H9 (cell line): ENCODE results near the gene NEXN. TPM values are rescaled to one million over a fixed set of nuclear protein-coding genes. Genes with fewer than 3 reads are reported as not detected.

Experiments used
- DNase-seq: peaks from one replicate; pipeline ENCODE4 v3.0.0-alpha.2; 2017
- H2AFZ ChIP-seq: one replicate; pipeline ENCODE4 v1.6.1; 2013; ENCODE audit warnings: mild to moderate bottlenecking, low read length, control low read depth, moderate library complexity
- H2AK5ac ChIP-seq: 2 replicates; pipeline ENCODE4 v1.6.1; 2013; ENCODE audit warnings: low read length, control low read depth, mixed read lengths; ENCODE audit not compliant: insufficient read length
- H2BK120ac ChIP-seq: one replicate; pipeline ENCODE4 v1.6.1; 2013; ENCODE audit warnings: low read depth, mild to moderate bottlenecking, low read length, control low read depth, inconsistent platforms; ENCODE audit not compliant: poor library complexity, severe bottlenecking
- H2BK12ac ChIP-seq: 2 replicates; pipeline ENCODE4 v1.6.1; 2013; ENCODE audit warnings: low read length, control low read depth, mixed read lengths, low read depth; ENCODE audit not compliant: insufficient read length
- H2BK15ac ChIP-seq: 2 replicates; pipeline ENCODE4 v1.6.1; 2013; ENCODE audit warnings: low read depth, low read length, control low read depth
- H2BK20ac ChIP-seq: one replicate; pipeline ENCODE4 v1.6.1; 2013; ENCODE audit warnings: low read depth, mild to moderate bottlenecking, low read length, control low read depth, inconsistent platforms; ENCODE audit not compliant: poor library complexity, severe bottlenecking
- H2BK5ac ChIP-seq: 2 replicates; pipeline ENCODE4 v1.6.1; 2013; ENCODE audit warnings: low read length, control low read depth, mixed read lengths; ENCODE audit not compliant: insufficient read length
- H3K14ac ChIP-seq: 2 replicates; pipeline ENCODE4 v1.6.1; 2013; ENCODE audit warnings: low read length, control low read depth; ENCODE audit not compliant: insufficient read depth
- H3K18ac ChIP-seq: 2 replicates; pipeline ENCODE4 v1.6.1; 2013; ENCODE audit warnings: low read depth, mild to moderate bottlenecking, mixed read lengths, low read length, control low read depth; ENCODE audit not compliant: insufficient read length
- H3K23ac ChIP-seq: 2 replicates; pipeline ENCODE4 v1.6.1; 2013; ENCODE audit warnings: low read length, control low read depth, mixed read lengths, low read depth; ENCODE audit not compliant: insufficient read length
- H3K23me2 ChIP-seq: 2 replicates; pipeline ENCODE4 v1.6.1; 2013; ENCODE audit warnings: low read depth, mild to moderate bottlenecking, mixed read lengths, low read length, control low read depth; ENCODE audit not compliant: insufficient read length, poor library complexity, severe bottlenecking
- H3K27ac ChIP-seq: 2 replicates; pipeline ENCODE4 v1.5.1; 2013; ENCODE audit warnings: low read length, control low read depth, mixed read lengths, low read depth; ENCODE audit not compliant: insufficient read length
- H3K27me3 ChIP-seq: 2 replicates; pipeline ENCODE4 v1.6.1; 2013; ENCODE audit warnings: low read length, control low read depth, inconsistent platforms; ENCODE audit not compliant: insufficient read depth
- H3K4ac ChIP-seq: 2 replicates; pipeline ENCODE4 v1.6.1; 2013; ENCODE audit warnings: low read depth, mild to moderate bottlenecking, control low read depth, inconsistent platforms, low read length, moderate library complexity
- H3K4me1 ChIP-seq: 2 replicates; pipeline ENCODE4 v1.6.1; 2013; ENCODE audit warnings: low read length, control low read depth, inconsistent platforms; ENCODE audit not compliant: insufficient read depth
- H3K4me2 ChIP-seq: 2 replicates; pipeline ENCODE4 v1.6.1; 2013; ENCODE audit warnings: low read length, control low read depth, mixed read lengths; ENCODE audit not compliant: insufficient read length, insufficient read depth
- H3K56ac ChIP-seq: 2 replicates; pipeline ENCODE4 v1.6.1; 2013; ENCODE audit warnings: low read depth, mild to moderate bottlenecking, mixed read lengths, low read length, control low read depth; ENCODE audit not compliant: insufficient read length
- H3K79me1 ChIP-seq: 2 replicates; pipeline ENCODE4 v1.6.1; 2013; ENCODE audit warnings: low read depth, mild to moderate bottlenecking, moderate library complexity, low read length, control low read depth, inconsistent platforms; ENCODE audit not compliant: insufficient read depth, poor library complexity, severe bottlenecking
- H3K79me2 ChIP-seq: 2 replicates; pipeline ENCODE4 v1.6.1; 2013; ENCODE audit warnings: low read length, control low read depth, inconsistent platforms; ENCODE audit not compliant: insufficient read depth
- H3K9ac ChIP-seq: 2 replicates; pipeline ENCODE4 v1.6.1; 2013; ENCODE audit warnings: low read length, control low read depth, mixed read lengths; ENCODE audit not compliant: insufficient read length; ENCODE audit errors: extremely low read depth
- H3K9me3 ChIP-seq: one replicate; pipeline ENCODE4 v1.6.1; 2013; ENCODE audit warnings: low read depth, low read length, inconsistent platforms; ENCODE audit not compliant: control insufficient read depth
- H3T11ph ChIP-seq: one replicate; pipeline ENCODE4 v1.6.1; 2013; ENCODE audit warnings: mild to moderate bottlenecking, low read length, control low read depth, inconsistent platforms
- H4K20me1 ChIP-seq: one replicate; pipeline ENCODE4 v1.6.1; 2013; ENCODE audit not compliant: control insufficient read depth, insufficient read length, insufficient read depth
- H4K5ac ChIP-seq: 2 replicates; pipeline ENCODE4 v1.6.1; 2013; ENCODE audit warnings: low read depth, mild to moderate bottlenecking, mixed read lengths, low read length, control low read depth; ENCODE audit not compliant: insufficient read length
- H4K8ac ChIP-seq: replicated peaks from 2 replicates; pipeline ENCODE4 v1.6.1; 2013; ENCODE audit warnings: low read length, control low read depth, mixed read lengths, low read depth; ENCODE audit not compliant: insufficient read length
- H4K91ac ChIP-seq: 2 replicates; pipeline ENCODE4 v1.6.1; 2013; ENCODE audit warnings: low read depth, mild to moderate bottlenecking, moderate library complexity, mixed read lengths, low read length, control low read depth; ENCODE audit not compliant: insufficient read length
- H3K27ac Mint-ChIP-seq, 3 experiments: 2 replicates in 2 of 3; 3 replicates in 1 of 3; pipeline ENCODE4 v1.8.0; 2020 to 2021; ENCODE audit warnings: mixed read lengths in 3 of 3, mild to moderate bottlenecking in 1 of 3, moderate library complexity in 1 of 3
- H3K27me3 Mint-ChIP-seq: 2 replicates; pipeline ENCODE4 v1.8.0; 2021; ENCODE audit warnings: low read depth, mild to moderate bottlenecking, moderate library complexity, mixed read lengths
- H3K36me3 Mint-ChIP-seq, 3 experiments: 2 replicates in 2 of 3; 3 replicates in 1 of 3; pipeline ENCODE4 v1.8.0; 2020 to 2021; ENCODE audit warnings: low read depth in 3 of 3, mixed read lengths in 3 of 3; ENCODE audit not compliant: insufficient read depth in 1 of 3
- H3K4me1 Mint-ChIP-seq, 2 experiments: 2 replicates each; pipeline ENCODE4 v1.8.0; 2020; ENCODE audit warnings: mixed read lengths in 2 of 2
- H3K4me3 Mint-ChIP-seq, 2 experiments: 2 replicates in 1 of 2; 3 replicates in 1 of 2; pipeline ENCODE4 v1.8.0; 2020 to 2021; ENCODE audit warnings: mild to moderate bottlenecking in 2 of 2, mixed read lengths in 2 of 2, moderate library complexity in 1 of 2
- H3K9me3 Mint-ChIP-seq, 2 experiments: 2 replicates in 1 of 2; 3 replicates in 1 of 2; pipeline ENCODE4 v1.8.0; 2020; ENCODE audit warnings: mild to moderate bottlenecking in 2 of 2, mixed read lengths in 2 of 2, moderate library complexity in 1 of 2
- WGBS: extraction: QIAGEN DNeasy Blood & Tissue Kit; methylation state at CpG from one replicate; pipeline ENCODE4 v1.1.7; 2013; ENCODE audit warnings: missing lambda C conversion rate, low lambda C conversion rate, mixed read lengths; ENCODE audit not compliant: insufficient read length; ENCODE audit errors: extremely low coverage; 5-methylcytosine and 5-hydroxymethylcytosine counted together
- total RNA-seq: library from RNA; stranded (reverse); gene quantifications from 2 replicates; pipeline ENCODE4 v1.2.1, GENCODE V29; 2021
- TF ChIP-seq, protein P1 (sequence below): fragments of 200-600 bp; sonication (generic); conservative IDR thresholded peaks from 3 replicates; pipeline ENCODE4 v1.8.0; 2021; ENCODE audit warnings: antibody characterized with exemption, mild to moderate bottlenecking

NEXN gene
- total RNA-seq, 1 experiment from 2014 or later, result 3.2 TPM

- Histone ChIP-seq H2AK5ac (no peak overlapping the region), H4K20me1 (no peaks in the 10 kb centered on the region)
- no peak overlapping the region for H3K4me3 Mint-ChIP-seq
Measured at GRCh38 chr1:77872645-77873044, 15.8 kb upstream of the NEXN start.

More at GRCh38 chr1:77872645-77873044, 15.8 kb upstream of the NEXN start:
- Histone ChIP-seq H3T11ph (no peak overlapping the region), H3K4me1 (no peaks in the 10 kb centered on the region), H3K56ac (no peak overlapping the region), H3K27me3 (no peaks in the 10 kb centered on the region), H4K91ac (no peak overlapping the region), H3K79me2 (no peaks in the 10 kb centered on the region), H3K4me2 (no peak overlapping the region), H3K27ac (no peak overlapping the region), H2BK20ac (no peak overlapping the region), H2BK12ac (no peak overlapping the region), H3K18ac (no peak overlapping the region), H3K23ac (no peak overlapping the region), H3K9ac (no peak overlapping the region), H3K9me3 (no peaks in the 10 kb centered on the region), H2BK5ac (no peak overlapping the region), H3K79me1 (no peaks in the 10 kb centered on the region), H3K14ac (no peak overlapping the region), H2BK120ac (no peak overlapping the region), H2AFZ (no peak overlapping the region), H3K4ac (no peak overlapping the region), H4K5ac (no peak overlapping the region), H4K8ac (no peak overlapping the region), H2BK15ac (no peak overlapping the region), H3K23me2 (no peaks in the 10 kb centered on the region)
- Mint-ChIP-seq H3K4me1 (peaks cover 0 to 3% of the 10 kb centered on the region in 2 experiments; a peak in 2 of 4 replicates), H3K27ac (no peak overlapping the region), H3K36me3 (peaks cover 0 to 12% (median 2%) of the 10 kb centered on the region in 3 experiments; a peak in 5 of 7 replicates), H3K9me3 (no peaks in the 10 kb centered on the region), H3K27me3 (no peaks in the 10 kb centered on the region)
- no peak for DNase-seq
- no CpG with 5 or more reads among the region's 1 CpG for WGBS
- TF ChIP-seq, protein P1, sequence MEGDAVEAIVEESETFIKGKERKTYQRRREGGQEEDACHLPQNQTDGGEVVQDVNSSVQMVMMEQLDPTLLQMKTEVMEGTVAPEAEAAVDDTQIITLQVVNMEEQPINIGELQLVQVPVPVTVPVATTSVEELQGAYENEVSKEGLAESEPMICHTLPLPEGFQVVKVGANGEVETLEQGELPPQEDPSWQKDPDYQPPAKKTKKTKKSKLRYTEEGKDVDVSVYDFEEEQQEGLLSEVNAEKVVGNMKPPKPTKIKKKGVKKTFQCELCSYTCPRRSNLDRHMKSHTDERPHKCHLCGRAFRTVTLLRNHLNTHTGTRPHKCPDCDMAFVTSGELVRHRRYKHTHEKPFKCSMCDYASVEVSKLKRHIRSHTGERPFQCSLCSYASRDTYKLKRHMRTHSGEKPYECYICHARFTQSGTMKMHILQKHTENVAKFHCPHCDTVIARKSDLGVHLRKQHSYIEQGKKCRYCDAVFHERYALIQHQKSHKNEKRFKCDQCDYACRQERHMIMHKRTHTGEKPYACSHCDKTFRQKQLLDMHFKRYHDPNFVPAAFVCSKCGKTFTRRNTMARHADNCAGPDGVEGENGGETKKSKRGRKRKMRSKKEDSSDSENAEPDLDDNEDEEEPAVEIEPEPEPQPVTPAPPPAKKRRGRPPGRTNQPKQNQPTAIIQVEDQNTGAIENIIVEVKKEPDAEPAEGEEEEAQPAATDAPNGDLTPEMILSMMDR, result no peak
